Measurements from ENCODE around the gene PRR33.

GRCh38 chr11:1839204-1839923 lies 52.3 kb downstream of the PRR33 start:
- TF ChIP-seq, protein P1, sequence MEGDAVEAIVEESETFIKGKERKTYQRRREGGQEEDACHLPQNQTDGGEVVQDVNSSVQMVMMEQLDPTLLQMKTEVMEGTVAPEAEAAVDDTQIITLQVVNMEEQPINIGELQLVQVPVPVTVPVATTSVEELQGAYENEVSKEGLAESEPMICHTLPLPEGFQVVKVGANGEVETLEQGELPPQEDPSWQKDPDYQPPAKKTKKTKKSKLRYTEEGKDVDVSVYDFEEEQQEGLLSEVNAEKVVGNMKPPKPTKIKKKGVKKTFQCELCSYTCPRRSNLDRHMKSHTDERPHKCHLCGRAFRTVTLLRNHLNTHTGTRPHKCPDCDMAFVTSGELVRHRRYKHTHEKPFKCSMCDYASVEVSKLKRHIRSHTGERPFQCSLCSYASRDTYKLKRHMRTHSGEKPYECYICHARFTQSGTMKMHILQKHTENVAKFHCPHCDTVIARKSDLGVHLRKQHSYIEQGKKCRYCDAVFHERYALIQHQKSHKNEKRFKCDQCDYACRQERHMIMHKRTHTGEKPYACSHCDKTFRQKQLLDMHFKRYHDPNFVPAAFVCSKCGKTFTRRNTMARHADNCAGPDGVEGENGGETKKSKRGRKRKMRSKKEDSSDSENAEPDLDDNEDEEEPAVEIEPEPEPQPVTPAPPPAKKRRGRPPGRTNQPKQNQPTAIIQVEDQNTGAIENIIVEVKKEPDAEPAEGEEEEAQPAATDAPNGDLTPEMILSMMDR (IDR thresholded peaks at IDR 0.05): no peak
- no peak for TF ChIP-seq POLR2A (IDR thresholded peaks at IDR 0.05)

Measured in right lobe of liver (tissue), 4 donors.